ENCODE data around the gene SAV1.

DNA sequence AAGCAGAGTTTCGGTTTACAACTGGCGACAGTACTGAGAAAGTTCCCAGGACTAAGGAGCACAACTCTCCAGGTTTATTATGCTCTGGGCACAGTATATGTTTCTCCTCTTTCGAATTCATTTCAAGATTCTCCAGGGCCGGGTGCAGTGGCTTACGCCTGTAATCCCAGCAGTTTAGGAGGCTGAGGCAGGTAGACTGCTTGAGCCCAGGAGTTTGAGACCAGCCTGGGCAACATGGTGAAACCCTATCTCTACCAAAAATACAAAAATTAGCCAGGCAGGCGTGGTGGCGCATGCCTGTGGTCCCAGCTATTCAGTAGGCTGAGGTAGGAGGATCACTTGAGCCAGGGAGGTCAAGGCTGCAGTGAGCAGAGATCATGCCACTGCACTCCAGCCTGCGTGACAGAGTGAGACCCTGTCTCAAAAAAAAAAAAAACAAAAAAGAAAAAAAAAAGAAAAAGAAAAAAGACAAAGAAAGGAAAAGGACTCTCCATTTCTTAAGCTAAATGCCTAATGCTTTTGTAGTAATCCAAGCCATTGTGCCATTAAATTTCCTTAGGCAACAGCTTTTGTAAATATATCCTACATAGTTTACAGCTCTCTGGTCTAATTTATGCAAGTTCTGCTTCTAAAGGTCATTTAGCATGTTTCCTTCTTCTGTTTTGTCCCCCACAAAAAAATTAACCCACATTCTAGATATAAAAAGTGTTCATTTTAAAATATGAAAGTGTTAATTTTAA lies 73.4 kb downstream of the SAV1 start:
- TF ChIP-seq, protein P1, sequence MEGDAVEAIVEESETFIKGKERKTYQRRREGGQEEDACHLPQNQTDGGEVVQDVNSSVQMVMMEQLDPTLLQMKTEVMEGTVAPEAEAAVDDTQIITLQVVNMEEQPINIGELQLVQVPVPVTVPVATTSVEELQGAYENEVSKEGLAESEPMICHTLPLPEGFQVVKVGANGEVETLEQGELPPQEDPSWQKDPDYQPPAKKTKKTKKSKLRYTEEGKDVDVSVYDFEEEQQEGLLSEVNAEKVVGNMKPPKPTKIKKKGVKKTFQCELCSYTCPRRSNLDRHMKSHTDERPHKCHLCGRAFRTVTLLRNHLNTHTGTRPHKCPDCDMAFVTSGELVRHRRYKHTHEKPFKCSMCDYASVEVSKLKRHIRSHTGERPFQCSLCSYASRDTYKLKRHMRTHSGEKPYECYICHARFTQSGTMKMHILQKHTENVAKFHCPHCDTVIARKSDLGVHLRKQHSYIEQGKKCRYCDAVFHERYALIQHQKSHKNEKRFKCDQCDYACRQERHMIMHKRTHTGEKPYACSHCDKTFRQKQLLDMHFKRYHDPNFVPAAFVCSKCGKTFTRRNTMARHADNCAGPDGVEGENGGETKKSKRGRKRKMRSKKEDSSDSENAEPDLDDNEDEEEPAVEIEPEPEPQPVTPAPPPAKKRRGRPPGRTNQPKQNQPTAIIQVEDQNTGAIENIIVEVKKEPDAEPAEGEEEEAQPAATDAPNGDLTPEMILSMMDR (IDR thresholded peaks at IDR 0.05; ENCODE audit: low read length) = no peak
- TF ChIP-seq EZH2 (IDR thresholded peaks at IDR 0.05; ENCODE audit: borderline replicate concordance, low read length) = no peak
